Esophagus muscularis mucosa (tissue), 4 donors: Measurements from ENCODE around the gene VPS33A.

Experiments
- EP300 ChIP-seq: sonication (generic); formaldehyde crosslinking; IDR thresholded peaks from one replicate; pipeline ENCODE4 v1.6.1; 2017; ENCODE audit warnings: antibody characterized with exemption
- POLR2AphosphoS5 ChIP-seq, 2 donors: sonication (generic); formaldehyde crosslinking; IDR thresholded peaks; one replicate each; pipeline ENCODE4 v1.6.1; 2017; ENCODE audit warnings: antibody characterized with exemption in 2 of 2
- TF ChIP-seq, protein P1 (sequence below), 3 experiments: fragments of 200-600 bp in 2 of 3; fragments of 450-650 bp in 1 of 3; sonication (generic) in 2 of 3; IDR thresholded peaks; one replicate each; pipeline ENCODE4 v1.5.1; 2017 to 2019; ENCODE audit warnings: antibody characterized with exemption in 3 of 3, mild to moderate bottlenecking in 2 of 3, moderate library complexity in 1 of 3

DNA sequence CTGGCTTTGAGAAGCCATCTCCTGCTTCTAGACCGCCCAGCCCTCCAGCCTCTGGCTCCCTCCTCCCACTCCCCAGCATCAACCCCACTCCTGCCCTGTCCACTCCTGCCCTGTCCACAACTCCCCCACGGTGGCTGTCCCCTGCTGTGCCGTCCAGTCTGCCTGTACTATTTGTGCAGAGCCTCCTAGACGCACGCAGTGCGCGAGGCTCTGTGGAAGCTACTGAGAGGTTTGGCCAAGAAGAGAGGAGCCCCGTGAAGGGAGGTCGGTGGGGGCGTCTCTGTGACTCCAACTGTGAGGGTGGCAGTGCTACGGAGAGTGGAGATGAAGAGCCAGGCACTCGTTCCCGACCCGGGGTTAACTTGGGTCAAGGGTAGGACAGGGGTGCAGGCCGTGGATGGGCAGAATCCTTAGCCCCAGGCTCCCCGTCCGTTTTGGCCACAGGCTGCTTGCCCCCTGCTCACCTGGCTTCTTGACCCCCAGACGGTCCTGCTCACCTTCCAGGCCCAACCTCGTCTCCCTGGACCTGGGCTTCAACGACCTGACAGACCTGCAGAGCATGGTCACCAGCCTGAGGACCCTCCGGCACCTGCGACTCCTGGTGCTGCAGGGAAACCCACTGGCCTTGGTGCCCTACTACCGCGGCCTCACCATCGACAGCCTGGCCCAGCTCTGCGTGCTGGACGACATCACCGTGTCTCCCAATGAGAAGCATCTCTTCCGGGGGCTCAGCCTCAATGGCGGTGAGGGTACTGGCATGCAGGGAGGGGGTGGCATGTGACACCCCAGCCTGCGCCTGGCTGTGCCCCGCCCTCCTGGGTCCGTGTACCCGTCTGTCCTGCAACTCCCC, 76.4 kb downstream of the VPS33A start:
- TF ChIP-seq, protein P1, sequence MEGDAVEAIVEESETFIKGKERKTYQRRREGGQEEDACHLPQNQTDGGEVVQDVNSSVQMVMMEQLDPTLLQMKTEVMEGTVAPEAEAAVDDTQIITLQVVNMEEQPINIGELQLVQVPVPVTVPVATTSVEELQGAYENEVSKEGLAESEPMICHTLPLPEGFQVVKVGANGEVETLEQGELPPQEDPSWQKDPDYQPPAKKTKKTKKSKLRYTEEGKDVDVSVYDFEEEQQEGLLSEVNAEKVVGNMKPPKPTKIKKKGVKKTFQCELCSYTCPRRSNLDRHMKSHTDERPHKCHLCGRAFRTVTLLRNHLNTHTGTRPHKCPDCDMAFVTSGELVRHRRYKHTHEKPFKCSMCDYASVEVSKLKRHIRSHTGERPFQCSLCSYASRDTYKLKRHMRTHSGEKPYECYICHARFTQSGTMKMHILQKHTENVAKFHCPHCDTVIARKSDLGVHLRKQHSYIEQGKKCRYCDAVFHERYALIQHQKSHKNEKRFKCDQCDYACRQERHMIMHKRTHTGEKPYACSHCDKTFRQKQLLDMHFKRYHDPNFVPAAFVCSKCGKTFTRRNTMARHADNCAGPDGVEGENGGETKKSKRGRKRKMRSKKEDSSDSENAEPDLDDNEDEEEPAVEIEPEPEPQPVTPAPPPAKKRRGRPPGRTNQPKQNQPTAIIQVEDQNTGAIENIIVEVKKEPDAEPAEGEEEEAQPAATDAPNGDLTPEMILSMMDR (IDR thresholded peaks at IDR 0.05): no peak
- no peak for TF ChIP-seq EP300
- no peak for TF ChIP-seq POLR2AphosphoS5 (IDR thresholded peaks at IDR 0.05)
